GM20000 (cell line): Measurements from ENCODE around the gene PXDN.

Experiments
- DNase-seq: peaks from one replicate; pipeline ENCODE4 v3.0.0; 2012; ENCODE audit warnings: low spot score
- CTCF ChIP-seq: IDR thresholded peaks from 2 replicates; pipeline ENCODE4 v1.5.1; 2012; ENCODE audit warnings: mild to moderate bottlenecking, control low read depth; ENCODE audit errors: extremely low read depth, missing control alignments

PXDN gene

GRCh38 chr2:1750933-1751766 lies 6.8 kb upstream of the PXDN start:
- DNase-seq: peak; percentile 62
- peak; percentile 62 for TF ChIP-seq CTCF

- no peak for DNase-seq
- no peak for TF ChIP-seq CTCF
These were observed 6.1 kb upstream of the PXDN start for GRCh38 chr2:1750270-1750932.

- TF ChIP-seq CTCF: no peak
- DNase-seq: no peak
These were observed 5.3 kb upstream of the PXDN start for GRCh38 chr2:1749489-1750119.

- TF ChIP-seq CTCF: no peak
These were observed 4.6 kb upstream of the PXDN start for GRCh38 chr2:1748741-1749488.

GRCh38 chr2:1748176-1748740 lies 3.9 kb upstream of the PXDN start:
- TF ChIP-seq CTCF: no peak
- no peak for DNase-seq

More at GRCh38 chr2:1748741-1749488, 4.6 kb upstream of the PXDN start:
- DNase-seq: no peak

GRCh38 chr2:1747065-1747941 lies 3.0 kb upstream of the PXDN start:
- DNase-seq: no peak
- TF ChIP-seq CTCF: no peak
